GM19193 (cell line): ENCODE data around the gene EFCC1.

Experiments used
- POLR2A ChIP-seq: IDR thresholded peaks from 4 replicates; pipeline ENCODE4 v1.6.1; 2011; ENCODE audit not compliant: insufficient read depth, insufficient read length; ENCODE audit errors: extremely low read depth

The EFCC1 gene

DNA sequence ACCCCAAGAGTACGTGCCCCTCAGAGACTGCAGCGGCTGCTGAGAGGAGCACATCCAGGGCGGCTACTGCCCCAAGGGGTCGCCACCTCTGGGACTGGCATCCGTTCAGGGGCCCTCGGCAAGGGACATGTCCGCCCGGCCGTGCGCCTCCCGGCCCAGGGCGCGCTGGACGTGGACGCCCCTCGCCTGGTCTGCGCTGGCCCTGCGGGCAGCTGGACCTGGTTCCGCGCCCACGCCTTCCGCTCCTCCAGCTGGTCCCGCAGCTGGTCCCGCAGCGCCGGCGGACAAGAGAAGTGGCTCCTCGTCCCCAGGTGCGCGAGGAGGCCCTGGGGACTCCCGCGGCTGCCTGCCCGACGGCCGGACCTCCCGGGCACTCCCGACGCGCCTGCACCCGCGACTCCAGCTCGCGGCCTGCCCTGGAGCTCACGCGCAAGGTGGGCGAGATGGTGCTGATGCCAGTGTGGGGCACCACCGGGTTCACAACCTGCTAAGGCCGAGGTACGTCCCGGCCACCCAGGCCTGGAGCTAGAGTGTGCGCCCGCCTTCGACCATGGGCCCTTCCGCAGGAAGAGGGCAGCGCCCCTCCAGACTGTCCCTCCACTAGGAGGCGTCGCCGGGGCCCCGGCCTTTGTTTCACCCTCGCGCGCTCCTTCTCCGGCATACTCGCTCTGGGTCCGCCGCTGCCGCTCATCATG, 45.1 kb downstream of the EFCC1 start:
- TF ChIP-seq POLR2A, result no peak

DNA sequence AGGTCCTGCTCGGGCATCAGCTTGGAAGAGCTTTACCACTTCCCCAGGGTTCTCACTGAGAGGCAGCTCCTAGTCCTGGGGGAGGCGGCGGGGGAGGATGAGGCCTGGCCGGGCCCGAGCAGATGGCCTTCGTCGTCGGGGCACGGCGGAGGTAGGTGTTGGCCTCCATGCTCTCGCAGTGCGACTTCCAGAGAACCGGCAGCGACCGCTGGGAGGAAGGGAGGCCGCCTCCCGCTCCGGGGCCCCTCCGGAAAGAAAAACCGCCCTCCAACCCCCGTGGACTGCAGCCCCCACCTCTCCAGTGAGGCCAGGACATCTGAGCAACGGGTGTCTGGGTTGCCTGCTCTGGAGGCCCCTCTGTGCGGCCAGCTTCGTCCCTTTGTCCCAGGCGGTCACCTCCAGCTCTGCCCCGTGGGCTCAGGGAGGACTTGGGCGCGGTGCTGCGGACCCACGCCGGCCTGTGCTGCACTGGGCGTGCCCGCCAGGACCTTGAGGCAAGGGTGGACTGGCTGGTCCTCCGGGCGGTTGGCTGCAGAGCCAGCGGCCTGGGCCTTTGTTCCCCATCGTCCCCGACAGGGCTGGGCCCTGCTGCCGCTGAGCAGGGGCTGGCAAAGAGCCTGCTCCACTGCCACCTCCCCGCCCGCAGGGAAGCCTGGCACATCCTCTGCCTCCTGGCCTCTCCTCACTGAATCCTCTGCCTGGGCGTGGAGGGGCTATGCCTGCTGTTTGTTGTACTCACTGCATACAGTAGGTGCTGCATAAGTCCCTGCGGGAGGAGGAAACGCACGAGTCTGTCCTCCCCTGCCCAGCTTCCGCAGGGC, 45.8 kb downstream of the EFCC1 start:
- no peak for TF ChIP-seq POLR2A

DNA sequence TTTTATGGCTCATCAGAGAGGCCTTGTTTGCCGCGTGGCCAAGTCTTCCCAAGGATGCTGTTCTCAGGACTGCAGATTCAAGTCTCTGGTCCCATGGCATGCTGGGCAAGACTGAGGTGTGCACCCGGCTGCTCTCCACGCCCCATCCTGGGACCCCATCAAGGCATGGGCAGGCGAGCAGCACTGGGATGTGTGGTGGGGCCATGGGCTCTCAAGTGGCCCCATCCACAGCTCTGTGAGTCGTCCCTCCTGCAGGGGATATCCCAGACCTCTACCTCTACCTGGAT, 46.4 kb downstream of the EFCC1 start:
- no peak for TF ChIP-seq POLR2A

DNA sequence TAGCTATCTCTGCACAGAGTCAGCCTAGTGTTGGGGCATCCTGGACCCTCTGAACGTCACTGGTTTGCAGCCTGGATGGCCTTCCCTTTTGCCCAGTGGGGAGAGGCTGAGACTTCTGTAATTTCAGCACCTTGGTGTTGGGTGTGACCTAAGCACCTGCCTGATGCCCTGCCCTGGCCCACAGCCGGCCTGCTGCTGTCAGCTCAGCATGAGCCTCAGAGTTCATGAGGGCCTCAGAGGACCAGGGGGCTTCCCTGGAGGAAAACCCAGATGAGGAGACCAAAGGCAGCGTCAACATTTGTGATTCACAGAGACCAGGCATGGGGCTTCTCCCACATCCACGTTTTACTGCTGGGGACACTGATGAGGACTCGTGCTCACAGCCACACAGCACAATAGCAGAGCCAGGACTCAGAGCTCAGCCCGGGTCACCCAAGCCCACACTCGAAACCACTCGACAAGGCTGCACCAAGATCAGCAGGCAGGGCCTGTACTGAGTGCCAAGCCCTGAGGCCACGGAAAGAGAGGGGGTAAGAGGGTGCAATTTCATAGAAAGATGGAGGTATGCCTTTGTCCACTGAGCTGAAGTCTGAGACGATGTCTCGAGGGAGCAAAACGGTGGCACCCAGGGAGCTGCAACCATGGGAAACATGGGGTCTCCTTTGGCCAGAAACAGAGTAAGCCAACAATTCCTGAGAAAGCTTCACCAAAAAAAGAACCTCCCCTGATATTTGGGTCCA, 49.6 kb downstream of the EFCC1 start:
- TF ChIP-seq POLR2A, result no peak

DNA sequence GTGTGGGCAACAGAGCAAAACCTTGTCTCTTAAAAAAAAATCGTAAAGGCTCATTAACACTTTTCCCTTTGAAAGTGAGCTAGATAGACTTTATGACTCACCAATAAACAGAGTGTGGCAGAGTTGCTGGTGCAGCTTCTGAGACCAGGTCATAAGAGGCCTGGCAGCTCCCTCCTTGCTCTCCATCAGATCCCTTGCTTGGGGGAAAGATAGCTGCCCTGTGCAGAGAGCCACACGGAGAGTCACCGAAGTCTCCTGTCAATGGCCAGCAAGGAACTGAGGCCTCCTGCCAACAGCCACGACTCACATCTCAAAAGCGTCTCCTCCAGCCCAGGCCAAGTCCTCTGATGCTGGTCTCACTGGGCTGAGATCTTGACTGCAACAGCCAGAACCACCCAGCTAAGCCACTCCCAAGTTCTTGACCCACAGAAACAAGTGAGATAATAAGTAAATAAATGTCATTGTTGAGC, 50.8 kb downstream of the EFCC1 start:
- TF ChIP-seq POLR2A, result no peak

DNA sequence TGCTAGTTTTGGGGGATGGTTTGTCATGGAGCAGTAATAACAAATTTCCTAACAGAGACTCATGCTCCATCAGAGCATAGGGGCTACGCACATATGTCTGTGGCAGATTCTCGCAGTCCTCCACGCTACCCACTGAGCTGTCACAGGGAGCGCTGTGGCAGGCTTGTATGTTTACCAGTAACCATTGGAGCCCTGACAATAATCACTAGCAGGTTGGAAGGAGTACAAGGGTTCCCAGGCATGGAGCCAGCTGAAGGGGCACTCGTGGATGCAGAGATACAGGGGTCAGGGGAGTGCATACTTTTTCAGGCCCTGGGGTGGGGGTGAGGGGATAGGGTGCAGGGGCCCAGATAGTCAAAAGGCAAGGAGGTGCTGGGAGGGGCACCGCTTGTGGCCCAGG, 51.6 kb downstream of the EFCC1 start:
- no peak for TF ChIP-seq POLR2A

DNA sequence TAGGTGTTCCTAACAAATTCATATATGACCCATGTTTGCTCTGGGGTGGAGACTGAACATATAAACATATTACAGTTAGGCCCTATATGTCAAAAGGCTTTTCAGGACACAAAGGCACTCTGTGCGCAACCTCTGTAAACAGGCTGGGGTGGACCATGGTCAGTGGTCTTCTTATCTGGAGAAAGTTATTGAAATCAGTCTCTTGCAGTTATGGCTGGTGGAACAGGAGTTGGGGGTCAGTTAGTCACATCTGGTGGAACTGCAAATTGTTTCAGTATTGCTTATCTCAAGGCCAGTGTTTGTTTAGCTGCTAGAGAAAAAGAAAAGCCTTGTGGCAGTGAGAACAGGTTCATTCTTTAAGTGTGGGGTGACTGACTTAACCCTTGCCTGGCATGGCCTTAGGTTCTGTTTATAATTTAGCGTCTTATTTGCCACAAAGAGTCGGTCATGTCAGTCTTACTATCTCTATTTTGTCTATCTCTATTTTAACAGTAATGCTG, 53.6 kb downstream of the EFCC1 start:
- no peak for TF ChIP-seq POLR2A

DNA sequence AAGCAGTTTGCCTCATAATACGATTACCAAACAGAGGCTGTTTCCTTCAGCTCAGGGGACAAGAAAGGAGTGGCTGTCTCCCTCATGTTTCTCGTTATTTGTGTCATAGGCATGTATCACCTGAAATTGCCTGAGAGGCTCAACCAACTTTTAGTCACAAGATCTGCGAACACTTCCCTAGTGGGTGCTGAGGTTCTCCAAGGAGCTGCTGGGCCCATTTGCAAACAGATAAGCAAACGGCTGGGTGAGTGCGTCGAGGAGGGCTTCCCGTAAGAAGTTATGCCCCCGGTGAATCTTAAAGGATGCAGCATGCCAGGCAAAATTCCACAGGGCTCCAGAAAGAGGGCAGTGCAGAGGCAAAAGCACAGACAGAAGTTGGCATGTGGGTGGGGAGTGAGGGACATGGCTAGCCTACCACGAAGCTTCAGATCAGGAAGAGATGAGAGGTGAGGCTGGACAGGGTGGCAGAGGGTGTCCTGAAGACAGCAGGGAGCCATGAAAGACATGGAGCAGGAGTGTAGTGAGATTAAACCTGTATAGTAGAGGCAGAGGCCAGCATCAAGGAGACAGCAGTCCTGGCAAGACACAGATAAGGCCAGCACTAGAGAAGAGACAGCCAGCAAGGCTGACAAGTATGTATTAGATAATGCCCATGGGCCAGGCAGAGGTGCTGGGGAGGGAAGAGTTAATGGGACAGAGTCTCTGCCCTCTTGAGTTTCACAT, 55.5 kb downstream of the EFCC1 start:
- TF ChIP-seq POLR2A, result no peak

DNA sequence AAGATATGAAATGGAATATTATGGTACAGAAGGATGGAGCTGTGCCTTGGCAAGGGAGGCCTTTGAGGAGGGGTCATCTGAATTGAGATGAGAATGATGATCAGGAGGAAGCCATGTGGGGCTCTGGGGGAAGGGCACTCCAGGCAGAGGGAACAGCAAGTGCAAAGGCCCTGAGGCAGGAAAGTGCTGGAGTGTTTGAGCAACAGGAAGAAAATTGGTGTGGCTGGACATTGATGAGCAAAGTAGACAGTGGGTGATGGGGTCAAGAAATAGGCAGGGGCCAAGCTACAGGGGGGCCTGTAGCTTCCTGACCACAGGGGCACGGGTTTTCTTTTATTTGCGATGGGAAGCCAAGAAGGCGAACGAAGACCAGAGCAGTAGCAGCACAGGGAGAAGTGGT, 56.1 kb downstream of the EFCC1 start:
- TF ChIP-seq POLR2A, result no peak

DNA sequence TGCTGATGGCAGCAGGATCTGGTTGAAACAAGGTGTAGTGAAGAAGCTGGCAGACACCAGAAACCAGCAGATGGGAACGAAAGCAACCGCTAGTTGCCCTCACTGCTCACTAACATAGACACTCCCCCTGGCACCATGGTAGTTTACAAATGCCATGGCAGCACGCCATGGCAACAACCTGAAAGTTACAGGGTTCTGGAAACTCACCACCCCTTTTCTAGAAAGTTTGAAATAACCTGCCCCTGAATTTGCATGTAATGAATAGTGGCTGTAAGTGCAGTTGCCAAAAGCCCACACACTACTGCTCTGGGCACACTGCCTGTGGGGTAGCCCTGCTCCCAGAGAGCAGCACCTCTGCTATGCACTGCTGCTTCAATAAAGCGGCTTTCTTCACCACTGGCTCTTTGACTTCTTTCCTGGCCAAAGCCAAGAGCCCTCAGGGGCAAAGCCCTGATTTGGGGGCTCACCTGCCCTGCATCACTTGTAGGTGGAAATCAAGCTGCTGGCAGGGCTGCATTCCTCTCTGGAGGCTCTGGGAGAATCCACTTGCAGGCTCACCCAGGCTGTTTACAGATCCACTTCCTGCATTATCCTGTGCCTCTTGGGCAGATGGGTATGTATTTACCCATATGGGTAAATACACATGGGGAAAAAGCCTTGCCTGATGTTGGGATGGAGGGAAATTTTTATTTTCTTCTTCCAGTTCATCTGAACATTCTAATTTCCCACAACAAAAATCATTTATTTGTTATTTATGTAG, 57.5 kb downstream of the EFCC1 start:
- no peak for TF ChIP-seq POLR2A

DNA sequence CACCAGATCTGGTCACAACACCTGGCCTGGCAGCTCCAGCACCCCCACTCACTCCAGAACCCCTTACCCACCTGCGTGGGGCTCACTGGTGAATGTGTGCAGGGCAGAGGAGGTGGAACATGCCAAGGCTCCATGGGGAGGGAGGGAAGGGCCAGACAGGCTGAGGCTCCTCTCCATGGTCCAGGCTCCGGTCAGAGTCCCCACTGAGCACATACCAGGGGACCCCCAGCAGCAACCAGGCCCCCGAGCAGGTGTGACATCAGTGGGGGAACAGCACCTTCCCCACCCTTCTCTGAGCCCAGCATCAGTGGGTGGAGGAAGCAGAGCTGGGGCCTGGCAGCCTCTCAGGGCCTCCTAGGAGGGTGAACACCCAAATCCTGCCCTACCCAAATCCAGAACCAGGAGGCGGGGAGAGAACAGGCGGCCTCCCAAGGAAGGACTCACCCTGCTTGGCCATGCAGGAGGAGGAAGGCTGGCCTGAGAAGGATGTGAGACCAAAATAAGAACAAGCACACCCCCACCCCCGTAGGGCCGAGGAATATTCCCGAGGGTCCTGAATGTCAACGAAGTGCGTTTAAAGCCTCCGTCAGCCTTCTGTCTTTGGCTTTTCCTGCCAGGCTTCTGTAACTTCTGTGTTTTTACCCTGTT, 58.3 kb downstream of the EFCC1 start:
- TF ChIP-seq POLR2A, result no peak

DNA sequence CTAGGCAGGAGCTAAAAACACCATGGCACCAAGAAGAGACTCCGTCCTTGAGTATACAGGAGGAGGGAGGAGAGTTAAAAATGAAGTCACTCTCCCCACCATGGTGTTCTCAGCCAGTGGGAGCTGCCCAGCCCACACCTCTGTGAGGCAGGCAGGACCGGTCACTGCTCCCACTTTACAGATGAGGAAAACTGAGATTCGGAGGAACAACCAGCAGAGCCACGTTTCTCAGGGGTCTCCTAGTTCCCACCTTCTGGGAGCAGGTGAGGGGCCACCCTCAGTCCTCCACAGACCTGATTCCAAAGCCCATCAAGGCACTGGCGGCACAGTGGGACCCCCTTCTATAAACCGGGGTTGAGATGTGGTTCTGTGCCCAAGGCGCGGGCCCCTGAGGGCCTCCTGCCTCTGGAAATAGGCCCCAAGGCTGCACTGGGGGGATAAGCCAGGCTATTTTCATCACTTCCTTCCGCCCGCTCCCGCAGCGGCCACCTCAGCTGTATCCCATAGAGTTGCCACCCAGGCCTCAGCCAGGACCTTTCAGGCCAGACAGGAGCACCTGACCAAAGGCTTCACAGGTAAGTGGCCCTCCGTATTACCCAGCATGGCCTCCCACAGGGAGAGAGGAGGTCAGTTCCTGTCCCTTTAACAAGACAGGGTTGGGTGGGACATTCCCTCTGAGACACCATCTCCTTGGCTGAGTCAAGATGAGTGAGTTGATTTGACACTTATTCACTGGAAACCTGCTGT, 59.3 kb downstream of the EFCC1 start, which contains the start of gene GP9:
TSS of gene GP9 (plus strand) at position 504 of the 747 bp plus-strand sequence. CDS start 961 bp downstream, outside the sequence.
- no peak for TF ChIP-seq POLR2A
